Activated T-cell treated with anti-CD3 and anti-CD28 coated beads, Interleukin-2, amount 50 U/mL, for 1 hour (primary cell): ENCODE measurements around the gene COL6A1.

Experiments used
- DNase-seq: peaks from one replicate; pipeline ENCODE4 v3.0.0-alpha.2; 2020

The COL6A1 gene

GRCh38 chr21:45982758-45983648, 1.4 kb downstream of the COL6A1 start:
- DNase-seq: peak; percentile 24

GRCh38 chr21:45983649-45983965, 2.0 kb downstream of the COL6A1 start:
- no peak for DNase-seq

GRCh38 chr21:45983981-45984551, 2.5 kb downstream of the COL6A1 start:
- DNase-seq: peak; percentile 17

- no peak for DNase-seq
Observed at GRCh38 chr21:45984584-45985095, 3.1 kb downstream of the COL6A1 start.

- DNase-seq: no peak
Observed at GRCh38 chr21:45985471-45986315, 4.1 kb downstream of the COL6A1 start.

- DNase-seq: no peak
Observed at GRCh38 chr21:45986316-45987051, 4.9 kb downstream of the COL6A1 start.

GRCh38 chr21:45987121-45987711, 5.6 kb downstream of the COL6A1 start:
- DNase-seq: no peak

GRCh38 chr21:45988366-45989347, 7.1 kb downstream of the COL6A1 start:
- peak; percentile 11 for DNase-seq

GRCh38 chr21:45989355-45990048, 7.9 kb downstream of the COL6A1 start:
- peak; percentile 9 for DNase-seq

- peak; percentile 4 for DNase-seq
Observed at GRCh38 chr21:45990049-45990711, 8.6 kb downstream of the COL6A1 start.

GRCh38 chr21:45990741-45991605, 9.4 kb downstream of the COL6A1 start:
- DNase-seq: peak; percentile 4

GRCh38 chr21:45991606-45992300, 10.2 kb downstream of the COL6A1 start:
- peak; percentile 16 for DNase-seq

- no peak for DNase-seq
Observed at GRCh38 chr21:45992301-45993209, 11.0 kb downstream of the COL6A1 start.

GRCh38 chr21:45993210-45994085, 11.9 kb downstream of the COL6A1 start:
- DNase-seq: peak; percentile 10

- no peak for DNase-seq
Observed at GRCh38 chr21:45994086-45994661, 12.6 kb downstream of the COL6A1 start.
